IMR-90 (cell line): ENCODE data around the gene STYK1. TPM values are rescaled to one million over a fixed set of nuclear protein-coding genes. Genes with fewer than 3 reads are reported as not detected.

Experiments
- ATAC-seq: fragments of 200-7000 bp; cut with Tn5 transposase; 2 replicates; pipeline ENCODE4 v1.9.1; 2020; ENCODE audit warnings: low read depth, mild to moderate bottlenecking, moderate library complexity
- BruUV-seq: library from RNA; stranded (reverse); fragments of 400-500 nt; replicated peaks from 2 replicates; lab custom pipeline; 2021; lab: Mats Ljungman, UMichigan
- CTCF ChIA-PET: fragments of 300-600 bp; formaldehyde crosslinking; extraction: SDS; loops from one replicate; lab custom pipeline; 2021; ENCODE audit warnings: antibody characterized with exemption; lab: Yijun Ruan, JAX
- POLR2A ChIA-PET: fragments of 300-600 bp; sonication (Branson Sonifier 250); formaldehyde crosslinking; loops from one replicate; lab custom pipeline; 2022; ENCODE audit warnings: antibody characterized with exemption; ENCODE audit not compliant: unreplicated experiment; lab: Charles Lee
- DNase-seq: peaks from one replicate; pipeline ENCODE4 v3.0.0; 2013
- H2AFZ ChIP-seq: replicated peaks from 2 replicates; pipeline ENCODE3; 2013; ENCODE audit warnings: low read length, mild to moderate bottlenecking; ENCODE audit not compliant: poor library complexity
- H2AK5ac ChIP-seq: 2 replicates; pipeline ENCODE4 v1.6.1; 2013; ENCODE audit warnings: low read depth, low read length, inconsistent platforms
- H2AK9ac ChIP-seq: replicated peaks from 2 replicates; pipeline ENCODE3; 2013; ENCODE audit warnings: mild to moderate bottlenecking, low read depth, low read length, moderate library complexity; ENCODE audit not compliant: poor library complexity
- H2BK120ac ChIP-seq: 2 replicates; pipeline ENCODE4 v1.6.1; 2013; ENCODE audit warnings: low read depth, low read length, inconsistent platforms
- H2BK15ac ChIP-seq: 3 replicates; pipeline ENCODE4 v1.6.1; 2013; ENCODE audit warnings: low read depth, low read length, inconsistent platforms
- H2BK20ac ChIP-seq: 2 replicates; pipeline ENCODE4 v1.6.1; 2013; ENCODE audit warnings: low read depth, mild to moderate bottlenecking, inconsistent platforms, low read length, moderate library complexity
- H2BK5ac ChIP-seq: 2 replicates; pipeline ENCODE4 v1.6.1; 2013; ENCODE audit warnings: mild to moderate bottlenecking, low read depth, low read length, inconsistent platforms; ENCODE audit not compliant: poor library complexity, severe bottlenecking
- H3K14ac ChIP-seq: replicated peaks from 2 replicates; pipeline ENCODE4 v1.6.1; 2013; ENCODE audit warnings: low read depth, low read length, inconsistent platforms
- H3K18ac ChIP-seq: 2 replicates; pipeline ENCODE4 v1.6.1; 2013; ENCODE audit warnings: low read depth, low read length, control low read depth
- H3K23ac ChIP-seq: 2 replicates; pipeline ENCODE4 v1.6.1; 2013; ENCODE audit warnings: low read depth, low read length, inconsistent platforms
- H3K27ac ChIP-seq: 2 replicates; pipeline ENCODE4 v1.5.1; 2013; ENCODE audit warnings: mild to moderate bottlenecking, control low read depth, low read length; ENCODE audit not compliant: insufficient read depth
- H3K27me3 ChIP-seq: 2 replicates; pipeline ENCODE4 v1.6.1; 2013; ENCODE audit warnings: low read length; ENCODE audit not compliant: control insufficient read depth, insufficient read depth
- H3K36me3 ChIP-seq: 2 replicates; pipeline ENCODE4 v1.6.1; 2013; ENCODE audit warnings: low read length, mixed read lengths; ENCODE audit not compliant: control insufficient read depth, insufficient read depth
- H3K4ac ChIP-seq: 2 replicates; pipeline ENCODE4 v1.6.1; 2013; ENCODE audit warnings: low read depth, low read length, inconsistent platforms
- H3K4me1 ChIP-seq: 2 replicates; pipeline ENCODE4 v1.6.1; 2013; ENCODE audit warnings: low read length, mixed read lengths; ENCODE audit not compliant: control insufficient read depth, insufficient read depth
- H3K4me2 ChIP-seq: 2 replicates; pipeline ENCODE4 v1.6.1; 2013; ENCODE audit warnings: low read depth, mild to moderate bottlenecking, control low read depth, low read length, moderate library complexity
- H3K4me3 ChIP-seq: 2 replicates; pipeline ENCODE4 v1.5.1; 2013; ENCODE audit warnings: low read depth, mild to moderate bottlenecking, control low read depth, low read length, moderate library complexity; ENCODE audit not compliant: insufficient read depth
- H3K56ac ChIP-seq: 2 replicates; pipeline ENCODE4 v1.6.1; 2013; ENCODE audit warnings: low read length, inconsistent platforms; ENCODE audit not compliant: insufficient read depth; ENCODE audit errors: extremely low read depth
- H3K79me1 ChIP-seq, 2 experiments: 2 replicates each; pipeline ENCODE4 v1.6.1; 2013; ENCODE audit warnings: low read length in 2 of 2, inconsistent platforms in 1 of 2, low read depth in 1 of 2
- H3K9ac ChIP-seq: 2 replicates; pipeline ENCODE4 v1.6.1; 2013; ENCODE audit warnings: low read depth, low read length, control low read depth
- H3K9me1 ChIP-seq: 2 replicates; pipeline ENCODE4 v1.6.1; 2013; ENCODE audit warnings: low read length, inconsistent platforms; ENCODE audit not compliant: insufficient read depth
- H3K9me3 ChIP-seq: 2 replicates; pipeline ENCODE4 v1.6.1; 2013; ENCODE audit warnings: low read length; ENCODE audit not compliant: control insufficient read depth, insufficient read depth
- H4K20me1 ChIP-seq: 2 replicates; pipeline ENCODE4 v1.6.1; 2013; ENCODE audit warnings: low read length, inconsistent platforms; ENCODE audit not compliant: insufficient read depth
- H4K5ac ChIP-seq: 2 replicates; pipeline ENCODE4 v1.6.1; 2013; ENCODE audit warnings: mild to moderate bottlenecking, low read depth, low read length, control low read depth
- H4K8ac ChIP-seq, 2 experiments: 2 replicates each; pipeline ENCODE4 v1.6.1; 2013; ENCODE audit warnings: low read depth in 2 of 2, low read length in 2 of 2, control low read depth in 1 of 2, inconsistent platforms in 1 of 2
- H4K91ac ChIP-seq: 2 replicates; pipeline ENCODE4 v1.6.1; 2013; ENCODE audit warnings: low read depth, low read length, inconsistent platforms; ENCODE audit not compliant: insufficient read depth
- BHLHE40 ChIP-seq: fragments of 150-350 bp; IDR thresholded peaks from 2 replicates; pipeline ENCODE4 v1.6.1; 2016; ENCODE audit warnings: mild to moderate bottlenecking, low read depth, low read length
- CHD1 ChIP-seq: IDR thresholded peaks from 2 replicates; pipeline ENCODE4 v1.6.1; 2012; ENCODE audit warnings: low read depth, low read length, improper control_type of control experiment
- CTCF ChIP-seq: conservative IDR thresholded peaks from 2 replicates; pipeline ENCODE4 v1.5.1; 2012; ENCODE audit warnings: mild to moderate bottlenecking, low read depth, low read length, improper control_type of control experiment
- FOS ChIP-seq: fragments of 150-350 bp; IDR thresholded peaks from 2 replicates; pipeline ENCODE4 v1.6.1; 2016; ENCODE audit warnings: low read depth, low read length
- MAFK ChIP-seq: IDR thresholded peaks from 2 replicates; pipeline ENCODE4 v1.6.1; 2012; ENCODE audit warnings: low read depth, low read length, improper control_type of control experiment
- MXI1 ChIP-seq: IDR thresholded peaks from 2 replicates; pipeline ENCODE4 v1.6.1; 2012; ENCODE audit warnings: low read depth, mild to moderate bottlenecking, low read length, moderate library complexity, borderline replicate concordance
- POLR2A ChIP-seq: IDR thresholded peaks from 2 replicates; pipeline ENCODE4 v1.6.1; 2012; ENCODE audit warnings: mild to moderate bottlenecking, low read depth, low read length
- RAD21 ChIP-seq: IDR thresholded peaks from 2 replicates; pipeline ENCODE4 v1.6.1; 2012; ENCODE audit warnings: low read length, improper control_type of control experiment
- USF2 ChIP-seq: fragments of 150-350 bp; IDR thresholded peaks from 2 replicates; pipeline ENCODE4 v1.6.1; 2017; ENCODE audit warnings: mild to moderate bottlenecking, antibody characterized with exemption, low read length, low read depth
- WGBS, 2 experiments: methylation state at CpG; one replicate each; pipeline versions ENCODE4 v1.1.5 to v1.1.7; 2013; ENCODE audit warnings: missing lambda C conversion rate in 2 of 2; ENCODE audit not compliant: insufficient read length in 1 of 2; ENCODE audit errors: extremely low coverage in 2 of 2; 5-methylcytosine and 5-hydroxymethylcytosine counted together
- dilution Hi-C: fragments of 300-500 bp; cut with HindIII; formaldehyde crosslinking; loops from one replicate; pipeline ENCODE4 v1.14.3; 2018; ENCODE audit warnings: low sequenced_read_pairs; ENCODE audit not compliant: unreplicated experiment
- in situ Hi-C: fragments of 300-500 bp; cut with MboI; formaldehyde crosslinking; loops from 3 replicates; pipeline ENCODE4 v1.14.3; 2019; ENCODE audit warnings: low sequenced_read_pairs, inconsistent platforms, mixed read lengths
- intact Hi-C: fragments of 100-400 bp; cut with micrococcal nuclease; formaldehyde crosslinking; loops from 2 replicates; pipeline ENCODE4 v1.10.0; 2022
- polyA plus RNA-seq, 3 experiments: library from polyadenylated mRNA; depleted of rRNA; stranded (reverse); fragments of >200 nt; gene quantifications; 2 replicates each; pipeline ENCODE4 v1.2.3, GENCODE V29; 2012; ENCODE audit warnings: low replicate concordance in 1 of 3
- total RNA-seq: library from RNA; depleted of rRNA; stranded (reverse); fragments of >200 nt; gene quantifications from 2 replicates; pipeline ENCODE4 v1.2.3, GENCODE V29; 2012
- TF ChIP-seq, protein P1 (sequence below): fragments of 150-350 bp; IDR thresholded peaks from 2 replicates; pipeline ENCODE4 v1.6.1; 2016; ENCODE audit warnings: low read depth, mild to moderate bottlenecking, low read length, moderate library complexity, borderline replicate concordance

The STYK1 gene
- total and polyA plus RNA-seq, 2 of the 4 experiments (the other 2 are of a cell fraction): 0.36 to 0.72 TPM

GRCh38 chr12:10574307-10574706 is 99.5 kb downstream of the STYK1 start:
- H2BK5ac ChIP-seq: no peak overlapping the region
- H2AK9ac ChIP-seq: no peak overlapping the region
- no peak overlapping the region for H3K56ac ChIP-seq
- no peaks in the 10 kb centered on the region for H3K36me3 ChIP-seq
- H2AFZ ChIP-seq: no peak overlapping the region
- H2BK120ac ChIP-seq: no peak overlapping the region
- H2AK5ac ChIP-seq: no peak overlapping the region
- in situ Hi-C loops: no loop called here
- H3K4me2 ChIP-seq: no peak overlapping the region
- no peak overlapping the region for H2BK20ac ChIP-seq
- no peak overlapping the region for H4K8ac ChIP-seq
- no peaks in the 10 kb centered on the region for H3K9me1 ChIP-seq
- no peak overlapping the region for H3K9ac ChIP-seq
- CTCF ChIA-PET: interaction anchor here (0.6 kb wide), 1 partner anchor 1299 kb away, joined by 3 read pairs; no protein-coding TSS in a partner anchor
- H4K5ac ChIP-seq: no peak overlapping the region
- intact Hi-C loops: no loop called here
- no peak for ATAC-seq
- no peak overlapping the region for H3K27ac ChIP-seq
- no CpG with 5 or more reads among the region's 2 CpGs for WGBS, 2 experiments
- H3K23ac ChIP-seq: no peak overlapping the region
- H3K4me3 ChIP-seq: no peak overlapping the region
- H4K91ac ChIP-seq: no peak overlapping the region
- H3K18ac ChIP-seq: no peak overlapping the region
- DNase-seq: no peak
- TF ChIP-seq MXI1 (no peak), FOS (no peak), CTCF (no peak), BHLHE40 (no peak), POLR2A (no peak), RAD21 (no peak), MAFK (no peak), USF2 (no peak), CHD1 (no peak)
- TF ChIP-seq, protein P1, sequence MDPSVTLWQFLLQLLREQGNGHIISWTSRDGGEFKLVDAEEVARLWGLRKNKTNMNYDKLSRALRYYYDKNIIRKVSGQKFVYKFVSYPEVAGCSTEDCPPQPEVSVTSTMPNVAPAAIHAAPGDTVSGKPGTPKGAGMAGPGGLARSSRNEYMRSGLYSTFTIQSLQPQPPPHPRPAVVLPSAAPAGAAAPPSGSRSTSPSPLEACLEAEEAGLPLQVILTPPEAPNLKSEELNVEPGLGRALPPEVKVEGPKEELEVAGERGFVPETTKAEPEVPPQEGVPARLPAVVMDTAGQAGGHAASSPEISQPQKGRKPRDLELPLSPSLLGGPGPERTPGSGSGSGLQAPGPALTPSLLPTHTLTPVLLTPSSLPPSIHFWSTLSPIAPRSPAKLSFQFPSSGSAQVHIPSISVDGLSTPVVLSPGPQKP: no peak
- dilution Hi-C loops: no loop called here
- no peak overlapping the region for H2BK15ac ChIP-seq
- no peaks in the 10 kb centered on the region for H3K79me1 ChIP-seq
- POLR2A ChIA-PET: interaction anchor here (0.7 kb wide), 1 partner anchor 23 kb away, joined by 3 read pairs; no protein-coding TSS in a partner anchor
- H3K9me3 ChIP-seq: no peaks in the 10 kb centered on the region; the same call in 1 of the 2 replicates
- H3K27me3 ChIP-seq: no peaks in the 10 kb centered on the region
- no peaks in the 10 kb centered on the region for H4K20me1 ChIP-seq
- no peaks in the 10 kb centered on the region for H3K4me1 ChIP-seq
- H3K4ac ChIP-seq: no peak overlapping the region
- no TSS peak for BruUV-seq
- no peak overlapping the region for H3K14ac ChIP-seq
